Measurements from ENCODE around the gene UGGT2. TPM values are rescaled to one million over a fixed set of nuclear protein-coding genes. Genes with fewer than 3 reads are reported as not detected.
"Not testable (repeated sequence)": the region's sequence is repeated elsewhere in the genome, so short reads cannot be mapped to it uniquely, and the experiment has no call there.

UGGT2 gene
- total RNA-seq, 1 experiment from 2014 or later = 21.2 TPM

GRCh38 chr13:95896301-95896700, 156.9 kb downstream of the UGGT2 start:
- DNase-seq = no peak
- H3K9me3 ChIP-seq = no peaks in the 10 kb centered on the region
- no peaks in the 10 kb centered on the region for H3K36me3 ChIP-seq
- no peaks in the 10 kb centered on the region for H3K27me3 ChIP-seq
- H3K4me3 ChIP-seq = no peak overlapping the region

- Histone ChIP-seq H3K36me3 (no peaks in the 10 kb centered on the region; the same call in 1 of the 2 replicates), H3K27me3 (no peaks in the 10 kb centered on the region), H3K9me3 (no peaks in the 10 kb centered on the region), H3K4me3 (no peak overlapping the region)
- DNase-seq = no peak
Measured at GRCh38 chr13:95893861-95894260, 159.3 kb downstream of the UGGT2 start.

GRCh38 chr13:95882121-95882520, 171.1 kb downstream of the UGGT2 start:
- no peaks in the 10 kb centered on the region for H3K27me3 ChIP-seq
- H3K4me3 ChIP-seq = no peak overlapping the region
- no peak for DNase-seq
- H3K36me3 ChIP-seq = peaks cover 3% of the 10 kb centered on the region; the same call in 1 of the 2 replicates
- no peaks in the 10 kb centered on the region for H3K9me3 ChIP-seq

GRCh38 chr13:95880331-95880730, 172.9 kb downstream of the UGGT2 start:
- peaks cover 3% of the 10 kb centered on the region; the same call in 1 of the 2 replicates for H3K36me3 ChIP-seq
- DNase-seq = no peak
- no peaks in the 10 kb centered on the region for H3K9me3 ChIP-seq
- no peak overlapping the region for H3K4me3 ChIP-seq
- no peaks in the 10 kb centered on the region for H3K27me3 ChIP-seq

GRCh38 chr13:95874286-95874685, 178.9 kb downstream of the UGGT2 start:
- DNase-seq = no peak
- Histone ChIP-seq H3K4me3 (no peak overlapping the region), H3K9me3 (no peaks in the 10 kb centered on the region), H3K36me3 (0 out of 2 replicates have a peak, but pooled peaks cover 4% of the 10 kb centered on the region), H3K27me3 (no peaks in the 10 kb centered on the region)

GRCh38 chr13:95870421-95870820, 182.8 kb downstream of the UGGT2 start:
- H3K27me3 ChIP-seq = no peaks in the 10 kb centered on the region
- no peak for DNase-seq
- H3K9me3 ChIP-seq = no peaks in the 10 kb centered on the region
- H3K36me3 ChIP-seq = 0 out of 2 replicates have a peak, but pooled peaks cover 4% of the 10 kb centered on the region
- H3K4me3 ChIP-seq = no peak overlapping the region

GRCh38 chr13:95865080-95865615, 188.1 kb downstream of the UGGT2 start:
- no peak for DNase-seq

GRCh38 chr13:95862408-95862807, 190.8 kb downstream of the UGGT2 start:
- H3K4me3 ChIP-seq = no peak overlapping the region
- no peaks in the 10 kb centered on the region for H3K27me3 ChIP-seq
- no peak for DNase-seq
- no peaks in the 10 kb centered on the region for H3K9me3 ChIP-seq
- H3K36me3 ChIP-seq = peaks cover 3% of the 10 kb centered on the region

More at GRCh38 chr13:95865080-95865615, 188.1 kb downstream of the UGGT2 start:
- Histone ChIP-seq H3K9me3 (no peaks in the 10 kb centered on the region), H3K36me3 (peaks cover 3% of the 10 kb centered on the region), H3K27me3 (no peaks in the 10 kb centered on the region), H3K4me3 (no peak overlapping the region)

- Histone ChIP-seq H3K4me3 (no peak overlapping the region), H3K9me3 (no peaks in the 10 kb centered on the region), H3K27me3 (no peaks in the 10 kb centered on the region), H3K36me3 (peaks cover 3% of the 10 kb centered on the region)
- DNase-seq = no peak
Measured at GRCh38 chr13:95861296-95861695, 191.9 kb downstream of the UGGT2 start.

- Histone ChIP-seq H3K36me3 (peaks cover 8% of the 10 kb centered on the region), H3K9me3 (no peaks in the 10 kb centered on the region), H3K27me3 (no peaks in the 10 kb centered on the region), H3K4me3 (no peak overlapping the region)
- DNase-seq = peak; percentile 7
Measured at GRCh38 chr13:95858286-95859075, 194.7 kb downstream of the UGGT2 start.

- H3K36me3 ChIP-seq, DNase-seq, H3K27me3 ChIP-seq, H3K9me3 ChIP-seq, H3K4me3 ChIP-seq: not testable (repeated sequence)
Measured at GRCh38 chr13:95845656-95846055, 207.5 kb downstream of the UGGT2 start.

GRCh38 chr13:95842898-95843297, 210.3 kb downstream of the UGGT2 start:
- Histone ChIP-seq H3K4me3 (no peak overlapping the region), H3K36me3 (no peaks in the 10 kb centered on the region; the same call in 1 of the 2 replicates)

GRCh38 chr13:95841894-95842293, 211.3 kb downstream of the UGGT2 start:
- Histone ChIP-seq H3K9me3 (peaks cover 8% of the 10 kb centered on the region; the same call in 1 of the 2 replicates), H3K4me3 (no peak overlapping the region), H3K27me3 (no peaks in the 10 kb centered on the region), H3K36me3 (no peaks in the 10 kb centered on the region; the same call in 1 of the 2 replicates)
- DNase-seq = no peak

More at GRCh38 chr13:95842898-95843297, 210.3 kb downstream of the UGGT2 start:
- Histone ChIP-seq H3K27me3 (no peaks in the 10 kb centered on the region), H3K9me3 (peaks cover 8% of the 10 kb centered on the region; the same call in 1 of the 2 replicates)
- no peak for DNase-seq

- DNase-seq = peak; percentile 48
- no peaks in the 10 kb centered on the region; the same call in 1 of the 2 replicates for H3K36me3 ChIP-seq
- no peaks in the 10 kb centered on the region for H3K27me3 ChIP-seq
- no peak overlapping the region for H3K4me3 ChIP-seq
- H3K9me3 ChIP-seq = peaks cover 7% of the 10 kb centered on the region
Measured at GRCh38 chr13:95834134-95834765, 219.0 kb downstream of the UGGT2 start.

- no peak for DNase-seq
- Histone ChIP-seq H3K36me3 (no peaks in the 10 kb centered on the region; the same call in 1 of the 2 replicates), H3K27me3 (no peaks in the 10 kb centered on the region), H3K9me3 (peaks cover 7% of the 10 kb centered on the region), H3K4me3 (no peak overlapping the region)
Measured at GRCh38 chr13:95833719-95834118, 219.5 kb downstream of the UGGT2 start.

- Histone ChIP-seq H3K9me3 (peaks cover 5% of the 10 kb centered on the region), H3K36me3 (no peaks in the 10 kb centered on the region; the same call in 1 of the 2 replicates), H3K4me3 (no peak overlapping the region), H3K27me3 (no peaks in the 10 kb centered on the region)
- DNase-seq = no peak
Measured at GRCh38 chr13:95833126-95833525, 220.1 kb downstream of the UGGT2 start.

GRCh38 chr13:95822303-95822702, 230.9 kb downstream of the UGGT2 start:
- no peaks in the 10 kb centered on the region for H3K27me3 ChIP-seq
- H3K36me3 ChIP-seq = peaks cover 21% of the 10 kb centered on the region
- no peak overlapping the region for H3K4me3 ChIP-seq

More at GRCh38 chr13:95822303-95822702, 230.9 kb downstream of the UGGT2 start:
- H3K9me3 ChIP-seq = no peaks in the 10 kb centered on the region; the same call in 1 of the 2 replicates
- no peak for DNase-seq
